Measurements from ENCODE around the gene PDE10A.
"Not testable (repeated sequence)": the region's sequence is repeated elsewhere in the genome, so short reads cannot be mapped to it uniquely, and the experiment has no call there.

Gene PDE10A

GRCh38 chr6:165562421-165563090 is 100.5 kb downstream of the PDE10A start:
- H3K4me1 ChIP-seq (ENCODE audit: insufficient read depth, low read length), result no peaks in the 10 kb centered on the region
- H3K36me3 ChIP-seq (ENCODE audit: insufficient read depth, low read length), result no peaks in the 10 kb centered on the region
- no peak overlapping the region for H3K27ac ChIP-seq (ENCODE audit: low read depth, low read length)
- H3K4me3 ChIP-seq (ENCODE audit: low read length), result no peak overlapping the region
- WGBS, result 77% methylated on average over 7 of the region's 7 CpGs
- H3K9me3 ChIP-seq (ENCODE audit: insufficient read depth, low read depth, low read length), result peaks cover 14% of the 10 kb centered on the region
- no peak overlapping the region for H3K9ac ChIP-seq (ENCODE audit: low read depth, low read length)
- no peaks in the 10 kb centered on the region for H3K27me3 ChIP-seq (ENCODE audit: insufficient read depth, low read length)

GRCh38 chr6:165559632-165560031 is 103.4 kb downstream of the PDE10A start:
- Histone ChIP-seq H3K4me1 (ENCODE audit: insufficient read depth, low read length) (no peaks in the 10 kb centered on the region), H3K9me3 (ENCODE audit: insufficient read depth, low read depth, low read length) (peaks cover 14% of the 10 kb centered on the region), H3K4me3 (ENCODE audit: low read length) (no peak overlapping the region), H3K27me3 (ENCODE audit: insufficient read depth, low read length) (no peaks in the 10 kb centered on the region), H3K27ac (ENCODE audit: low read depth, low read length) (no peak overlapping the region), H3K9ac (ENCODE audit: low read depth, low read length) (no peak overlapping the region), H3K36me3 (ENCODE audit: insufficient read depth, low read length) (no peaks in the 10 kb centered on the region)
- 94% methylated on average over 7 of the region's 7 CpGs for WGBS

GRCh38 chr6:165558097-165558496 is 104.9 kb downstream of the PDE10A start:
- not testable (repeated sequence) for H3K27ac ChIP-seq (ENCODE audit: low read depth, low read length); H3K27me3 ChIP-seq (ENCODE audit: insufficient read depth, low read length)
- 100% methylated on average over 2 of the region's 6 CpGs for WGBS

GRCh38 chr6:165557674-165558073 is 105.4 kb downstream of the PDE10A start:
- Histone ChIP-seq H3K27ac (ENCODE audit: low read depth, low read length) (no peak overlapping the region), H3K4me1 (ENCODE audit: insufficient read depth, low read length) (peaks cover 9% of the 10 kb centered on the region), H3K9ac (ENCODE audit: low read depth, low read length) (no peak overlapping the region), H3K36me3 (ENCODE audit: insufficient read depth, low read length) (no peaks in the 10 kb centered on the region), H3K9me3 (ENCODE audit: insufficient read depth, low read depth, low read length) (peaks cover 14% of the 10 kb centered on the region), H3K27me3 (ENCODE audit: insufficient read depth, low read length) (no peaks in the 10 kb centered on the region), H3K4me3 (ENCODE audit: low read length) (no peak overlapping the region)
- WGBS, result 96% methylated on average over 6 of the region's 6 CpGs

More at GRCh38 chr6:165558097-165558496, 104.9 kb downstream of the PDE10A start:
- H3K9ac ChIP-seq (ENCODE audit: low read depth, low read length); H3K4me1 ChIP-seq (ENCODE audit: insufficient read depth, low read length); H3K36me3 ChIP-seq (ENCODE audit: insufficient read depth, low read length); H3K4me3 ChIP-seq (ENCODE audit: low read length): not testable (repeated sequence)
- H3K9me3 ChIP-seq (ENCODE audit: insufficient read depth, low read depth, low read length), result peaks cover 14% of the 10 kb centered on the region

GRCh38 chr6:165556116-165556843 is 106.8 kb downstream of the PDE10A start:
- H3K4me1 ChIP-seq (ENCODE audit: insufficient read depth, low read length), result peaks cover 23% of the 10 kb centered on the region
- no peaks in the 10 kb centered on the region for H3K36me3 ChIP-seq (ENCODE audit: insufficient read depth, low read length)
- H3K9me3 ChIP-seq (ENCODE audit: insufficient read depth, low read depth, low read length), result peaks cover 14% of the 10 kb centered on the region
- H3K27me3 ChIP-seq (ENCODE audit: insufficient read depth, low read length), result no peaks in the 10 kb centered on the region
- H3K9ac ChIP-seq (ENCODE audit: low read depth, low read length), result no peak overlapping the region
- H3K4me3 ChIP-seq (ENCODE audit: low read length), result no peak overlapping the region
- WGBS, result 85% methylated on average over 3 of the region's 3 CpGs
- H3K27ac ChIP-seq (ENCODE audit: low read depth, low read length), result no peak overlapping the region

- WGBS, result 91% methylated on average over 2 of the region's 3 CpGs
Measured at GRCh38 chr6:165554644-165555043, 108.4 kb downstream of the PDE10A start.

GRCh38 chr6:165552248-165552736 is 110.7 kb downstream of the PDE10A start:
- H3K27ac ChIP-seq (ENCODE audit: low read depth, low read length), result no peak overlapping the region
- no peaks in the 10 kb centered on the region for H3K36me3 ChIP-seq (ENCODE audit: insufficient read depth, low read length)
- H3K27me3 ChIP-seq (ENCODE audit: insufficient read depth, low read length), result no peaks in the 10 kb centered on the region
- H3K4me1 ChIP-seq (ENCODE audit: insufficient read depth, low read length), result peaks cover 23% of the 10 kb centered on the region
- H3K9me3 ChIP-seq (ENCODE audit: insufficient read depth, low read depth, low read length), result no peaks in the 10 kb centered on the region
- 85% methylated on average over 5 of the region's 5 CpGs for WGBS
- H3K4me3 ChIP-seq (ENCODE audit: low read length), result no peak overlapping the region
- no peak overlapping the region for H3K9ac ChIP-seq (ENCODE audit: low read depth, low read length)

More at GRCh38 chr6:165554644-165555043, 108.4 kb downstream of the PDE10A start:
- not testable (repeated sequence) for H3K9me3 ChIP-seq (ENCODE audit: insufficient read depth, low read depth, low read length); H3K9ac ChIP-seq (ENCODE audit: low read depth, low read length); H3K27me3 ChIP-seq (ENCODE audit: insufficient read depth, low read length); H3K27ac ChIP-seq (ENCODE audit: low read depth, low read length); H3K36me3 ChIP-seq (ENCODE audit: insufficient read depth, low read length); H3K4me3 ChIP-seq (ENCODE audit: low read length)
- H3K4me1 ChIP-seq (ENCODE audit: insufficient read depth, low read length), result peaks cover 23% of the 10 kb centered on the region

GRCh38 chr6:165551828-165552227 is 111.2 kb downstream of the PDE10A start:
- no peaks in the 10 kb centered on the region for H3K36me3 ChIP-seq (ENCODE audit: insufficient read depth, low read length)
- no peaks in the 10 kb centered on the region for H3K27me3 ChIP-seq (ENCODE audit: insufficient read depth, low read length)
- WGBS, result 85% methylated on average over 3 of the region's 3 CpGs
- no peak overlapping the region for H3K9ac ChIP-seq (ENCODE audit: low read depth, low read length)
- H3K9me3 ChIP-seq (ENCODE audit: insufficient read depth, low read depth, low read length), result no peaks in the 10 kb centered on the region
- no peak overlapping the region for H3K27ac ChIP-seq (ENCODE audit: low read depth, low read length)
- H3K4me3 ChIP-seq (ENCODE audit: low read length), result no peak overlapping the region
- peaks cover 23% of the 10 kb centered on the region for H3K4me1 ChIP-seq (ENCODE audit: insufficient read depth, low read length)

- H3K27me3 ChIP-seq (ENCODE audit: insufficient read depth, low read length), result no peaks in the 10 kb centered on the region
- no peak overlapping the region for H3K27ac ChIP-seq (ENCODE audit: low read depth, low read length)
- no peak overlapping the region for H3K4me3 ChIP-seq (ENCODE audit: low read length)
- H3K9ac ChIP-seq (ENCODE audit: low read depth, low read length), result no peak overlapping the region
- H3K4me1 ChIP-seq (ENCODE audit: insufficient read depth, low read length), result peaks cover 20% of the 10 kb centered on the region
- H3K36me3 ChIP-seq (ENCODE audit: insufficient read depth, low read length), result no peaks in the 10 kb centered on the region
- no peaks in the 10 kb centered on the region for H3K9me3 ChIP-seq (ENCODE audit: insufficient read depth, low read depth, low read length)
- 96% methylated on average over 2 of the region's 2 CpGs for WGBS
Measured at GRCh38 chr6:165548450-165548849, 114.6 kb downstream of the PDE10A start.

GRCh38 chr6:165545806-165546205 is 117.2 kb downstream of the PDE10A start:
- H3K36me3 ChIP-seq (ENCODE audit: insufficient read depth, low read length), result no peaks in the 10 kb centered on the region
- H3K4me3 ChIP-seq (ENCODE audit: low read length), result no peak overlapping the region
- H3K27me3 ChIP-seq (ENCODE audit: insufficient read depth, low read length), result no peaks in the 10 kb centered on the region
- H3K9ac ChIP-seq (ENCODE audit: low read depth, low read length), result no peak overlapping the region
- H3K4me1 ChIP-seq (ENCODE audit: insufficient read depth, low read length), result no peaks in the 10 kb centered on the region
- 100% methylated on average over 1 of the region's 2 CpGs for WGBS
- H3K9me3 ChIP-seq (ENCODE audit: insufficient read depth, low read depth, low read length), result no peaks in the 10 kb centered on the region
- H3K27ac ChIP-seq (ENCODE audit: low read depth, low read length), result no peak overlapping the region

- Histone ChIP-seq H3K27me3 (ENCODE audit: insufficient read depth, low read length) (no peaks in the 10 kb centered on the region), H3K9me3 (ENCODE audit: insufficient read depth, low read depth, low read length) (no peaks in the 10 kb centered on the region), H3K4me3 (ENCODE audit: low read length) (no peak overlapping the region), H3K27ac (ENCODE audit: low read depth, low read length) (no peak overlapping the region), H3K4me1 (ENCODE audit: insufficient read depth, low read length) (no peaks in the 10 kb centered on the region), H3K9ac (ENCODE audit: low read depth, low read length) (no peak overlapping the region), H3K36me3 (ENCODE audit: insufficient read depth, low read length) (no peaks in the 10 kb centered on the region)
- 100% methylated on average over 3 of the region's 4 CpGs for WGBS
Measured at GRCh38 chr6:165543781-165544180, 119.3 kb downstream of the PDE10A start.
